T-helper 1 cell treated with Interleukin-12 subunit alpha and Interleukin-12 subunit beta and Interleukin-4 antibody, amounts not matched to agents 30 μg/mL and 1 μg/mL, for 36 hours (primary cell): Measurements from ENCODE around the gene POLE4.

Experiments used
- H3K27ac Mint-ChIP-seq: one replicate; pipeline ENCODE4 v1.8.0; 2021; ENCODE audit warnings: mild to moderate bottlenecking, mixed read lengths
- H3K27me3 Mint-ChIP-seq: one replicate; pipeline ENCODE4 v1.8.0; 2021; ENCODE audit warnings: low read depth, mixed read lengths
- H3K36me3 Mint-ChIP-seq: one replicate; pipeline ENCODE4 v1.8.0; 2021; ENCODE audit warnings: low read depth, mixed read lengths
- H3K4me1 Mint-ChIP-seq: one replicate; pipeline ENCODE4 v1.8.0; 2021; ENCODE audit warnings: low read depth, mixed read lengths
- H3K4me3 Mint-ChIP-seq: one replicate; pipeline ENCODE4 v1.8.0; 2021; ENCODE audit warnings: mild to moderate bottlenecking, moderate library complexity, mixed read lengths
- H3K9me3 Mint-ChIP-seq: one replicate; pipeline ENCODE4 v1.8.0; 2021; ENCODE audit warnings: mixed read lengths

The POLE4 gene, protein sequence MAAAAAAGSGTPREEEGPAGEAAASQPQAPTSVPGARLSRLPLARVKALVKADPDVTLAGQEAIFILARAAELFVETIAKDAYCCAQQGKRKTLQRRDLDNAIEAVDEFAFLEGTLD

DNA sequence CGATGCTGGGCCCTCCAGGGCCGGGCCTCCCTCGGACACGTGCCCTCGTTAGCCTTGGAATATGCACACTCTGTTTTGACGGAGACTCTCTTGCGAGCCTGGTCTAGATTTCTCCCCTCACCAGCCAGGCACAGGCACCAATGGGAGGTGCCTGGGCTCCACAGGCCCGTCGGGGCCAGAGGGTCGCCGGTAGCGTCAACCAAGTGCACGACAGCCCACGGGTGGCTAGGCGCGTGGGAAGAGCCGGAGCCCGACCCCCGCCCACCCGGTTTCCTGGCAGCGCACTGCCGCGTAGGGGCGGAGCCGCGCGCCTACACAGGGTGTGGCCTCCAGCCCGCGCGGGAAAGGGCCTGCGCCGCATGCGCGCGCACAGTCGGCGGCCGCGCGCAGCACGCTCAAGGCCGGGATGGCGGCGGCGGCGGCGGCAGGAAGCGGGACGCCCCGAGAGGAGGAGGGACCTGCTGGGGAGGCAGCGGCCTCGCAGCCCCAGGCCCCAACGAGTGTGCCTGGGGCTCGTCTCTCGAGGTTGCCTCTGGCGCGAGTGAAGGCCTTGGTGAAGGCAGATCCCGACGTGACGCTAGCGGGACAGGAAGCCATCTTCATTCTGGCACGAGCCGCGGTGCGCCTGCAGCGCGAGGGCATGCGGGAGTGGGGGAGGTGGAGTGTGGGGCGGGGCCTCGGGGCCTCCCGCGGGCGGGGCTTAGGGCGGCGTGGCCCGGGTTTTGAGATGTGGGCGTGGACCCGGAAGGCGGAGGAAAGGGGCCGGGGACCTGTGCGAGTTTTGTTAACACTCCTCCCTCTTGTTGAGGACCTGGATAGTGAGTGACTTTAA is at the start of gene POLE4:
TSS of gene POLE4 (plus strand) at position 370 of the 832 bp plus-strand sequence. CDS start at position 407, 37 bp downstream.
- H3K9me3 Mint-ChIP-seq = no peaks in the 10 kb centered on the region
- H3K4me3 Mint-ChIP-seq = peak within 1 kb of the TSS; percentile 82
- H3K36me3 Mint-ChIP-seq = peaks cover 42% of the 10 kb centered on the region
- H3K4me1 Mint-ChIP-seq = peaks cover 46% of the 10 kb centered on the region
- peak within 1 kb of the TSS; percentile 87 for H3K27ac Mint-ChIP-seq
- H3K27me3 Mint-ChIP-seq = no peaks in the 10 kb centered on the region

DNA sequence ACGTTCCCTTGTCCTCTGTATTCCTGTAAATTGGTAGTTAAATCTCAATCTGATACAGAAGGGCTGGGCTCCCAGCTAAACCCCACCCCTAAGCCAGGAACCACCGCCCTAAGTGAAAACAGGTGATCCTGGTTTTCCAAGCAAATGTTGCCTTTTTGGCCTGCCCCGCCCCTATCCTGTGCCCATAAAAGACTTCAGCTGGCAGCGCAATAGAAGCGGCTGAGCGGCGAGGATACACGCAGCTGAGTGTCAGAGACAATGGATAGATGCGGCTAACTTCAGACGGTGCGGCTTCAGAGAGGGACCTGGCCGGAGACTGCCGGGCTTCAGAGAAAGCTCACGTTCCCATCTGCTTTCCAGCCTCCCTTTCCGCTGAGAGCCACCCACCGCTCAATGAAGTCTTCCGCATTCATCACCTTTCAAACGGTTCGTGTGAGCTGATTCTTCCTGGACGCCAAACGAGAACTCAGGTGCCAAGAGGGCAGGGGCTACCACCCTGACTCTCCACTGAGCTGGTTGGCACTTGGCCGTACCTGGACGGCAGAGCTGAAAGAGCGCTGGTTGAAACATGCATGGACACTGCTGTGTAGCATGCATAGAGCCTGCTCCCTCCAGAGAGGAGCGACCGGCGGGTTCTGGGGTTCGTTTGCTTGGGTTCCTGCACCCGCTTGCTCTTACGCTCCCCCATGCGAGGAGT is 49.5 kb upstream of the POLE4 start:
- no peak overlapping the region for H3K4me3 Mint-ChIP-seq
- peaks cover 48% of the 10 kb centered on the region for H3K27me3 Mint-ChIP-seq
- no peaks in the 10 kb centered on the region for H3K9me3 Mint-ChIP-seq
- H3K4me1 Mint-ChIP-seq = peaks cover 3% of the 10 kb centered on the region
- H3K36me3 Mint-ChIP-seq = no peaks in the 10 kb centered on the region
- H3K27ac Mint-ChIP-seq = no peak overlapping the region

DNA sequence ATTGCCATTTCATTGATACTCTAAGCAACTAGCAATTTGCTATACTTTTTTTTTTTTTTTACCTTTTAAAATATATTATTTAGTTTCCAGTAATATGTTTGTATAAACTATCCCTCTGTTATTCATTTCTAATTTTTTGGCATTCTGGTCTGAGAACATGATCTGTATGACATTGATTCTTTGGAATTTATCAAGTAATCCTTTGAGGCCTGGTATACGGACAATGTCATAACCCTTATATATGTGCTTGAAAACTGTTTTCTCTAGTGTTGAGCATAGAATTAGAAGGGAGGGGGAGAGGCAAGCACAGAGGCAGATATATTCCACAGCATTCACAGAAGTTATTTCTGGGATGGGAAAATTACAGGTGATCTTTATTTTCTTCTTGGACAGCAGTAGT is 48.2 kb upstream of the POLE4 start:
- H3K4me3 Mint-ChIP-seq = no peak overlapping the region
- peaks cover 4% of the 10 kb centered on the region for H3K4me1 Mint-ChIP-seq
- H3K27me3 Mint-ChIP-seq = peaks cover 57% of the 10 kb centered on the region
- no peak overlapping the region for H3K27ac Mint-ChIP-seq
- no peaks in the 10 kb centered on the region for H3K36me3 Mint-ChIP-seq
- no peaks in the 10 kb centered on the region for H3K9me3 Mint-ChIP-seq

DNA sequence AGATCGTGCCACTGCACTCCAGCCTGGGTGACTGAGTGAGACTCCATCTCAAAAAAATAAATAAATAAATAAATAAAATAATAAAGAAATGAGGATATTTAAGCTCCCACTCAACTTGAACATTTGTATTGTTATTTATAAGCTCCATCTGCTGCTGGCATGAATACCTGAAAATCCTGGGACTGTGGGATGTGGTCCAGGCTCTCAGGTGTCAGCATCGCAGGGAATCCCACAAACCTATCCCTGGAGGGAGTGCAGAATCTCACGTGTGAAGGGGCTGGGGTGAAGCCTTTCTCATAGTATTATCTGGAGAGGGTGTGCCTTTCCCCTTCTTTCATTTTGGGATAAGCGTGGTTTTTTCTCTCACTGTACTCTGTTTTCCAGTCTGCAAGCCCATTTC is 47.4 kb upstream of the POLE4 start:
- Mint-ChIP-seq H3K4me3 (no peak overlapping the region), H3K4me1 (peaks cover 9% of the 10 kb centered on the region)

DNA sequence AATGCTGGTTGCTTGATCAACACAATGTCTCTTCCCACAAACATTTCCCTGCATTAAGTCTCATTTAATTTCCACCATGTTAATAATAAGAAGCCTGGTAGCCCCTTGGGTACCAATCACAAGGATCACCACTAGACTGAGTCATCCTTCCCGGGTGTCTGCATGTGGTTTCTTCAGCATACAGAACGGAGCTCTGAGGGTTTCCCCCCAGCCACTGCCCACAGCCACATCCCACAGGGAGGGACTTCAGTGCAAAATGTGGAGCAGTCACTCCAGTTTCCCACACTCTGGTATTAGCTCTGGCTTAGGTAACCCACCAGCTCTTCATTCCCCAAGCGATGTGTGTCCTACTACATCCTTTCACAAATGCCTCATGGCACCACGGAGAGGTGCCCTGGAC is 42.7 kb upstream of the POLE4 start:
- H3K27me3 Mint-ChIP-seq = peaks cover 60% of the 10 kb centered on the region
- H3K27ac Mint-ChIP-seq = no peak overlapping the region
- H3K9me3 Mint-ChIP-seq = no peaks in the 10 kb centered on the region
- H3K4me3 Mint-ChIP-seq = no peak overlapping the region
- H3K36me3 Mint-ChIP-seq = no peaks in the 10 kb centered on the region
- H3K4me1 Mint-ChIP-seq = peaks cover 8% of the 10 kb centered on the region

More for the DNA sequence above, 47.4 kb upstream of the POLE4 start:
- no peak overlapping the region for H3K27ac Mint-ChIP-seq
- H3K27me3 Mint-ChIP-seq = peaks cover 60% of the 10 kb centered on the region
- H3K36me3 Mint-ChIP-seq = no peaks in the 10 kb centered on the region
- H3K9me3 Mint-ChIP-seq = no peaks in the 10 kb centered on the region

DNA sequence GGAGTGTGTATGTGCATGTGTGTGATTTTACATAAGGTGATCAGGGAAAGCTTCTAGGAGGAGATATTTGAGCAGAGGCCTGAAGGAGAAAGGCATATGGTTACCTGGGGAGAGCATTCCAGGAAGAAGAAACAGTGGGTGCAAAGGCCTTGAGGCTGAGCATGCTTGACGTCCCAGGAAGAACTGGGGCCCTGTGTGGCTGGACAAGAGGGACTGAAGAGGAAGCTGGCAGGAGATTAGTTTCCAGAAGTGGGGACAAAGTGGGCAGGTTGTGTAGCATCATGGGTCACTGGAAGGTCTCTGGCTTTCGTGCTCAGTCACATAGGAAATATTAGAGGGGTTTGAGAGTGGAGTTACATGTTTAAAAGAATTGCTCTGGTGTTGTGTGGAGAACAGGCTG is 42.0 kb upstream of the POLE4 start:
- Mint-ChIP-seq H3K4me1 (peaks cover 8% of the 10 kb centered on the region), H3K9me3 (no peaks in the 10 kb centered on the region), H3K27me3 (peaks cover 57% of the 10 kb centered on the region), H3K36me3 (no peaks in the 10 kb centered on the region), H3K27ac (no peak overlapping the region), H3K4me3 (no peak overlapping the region)

DNA sequence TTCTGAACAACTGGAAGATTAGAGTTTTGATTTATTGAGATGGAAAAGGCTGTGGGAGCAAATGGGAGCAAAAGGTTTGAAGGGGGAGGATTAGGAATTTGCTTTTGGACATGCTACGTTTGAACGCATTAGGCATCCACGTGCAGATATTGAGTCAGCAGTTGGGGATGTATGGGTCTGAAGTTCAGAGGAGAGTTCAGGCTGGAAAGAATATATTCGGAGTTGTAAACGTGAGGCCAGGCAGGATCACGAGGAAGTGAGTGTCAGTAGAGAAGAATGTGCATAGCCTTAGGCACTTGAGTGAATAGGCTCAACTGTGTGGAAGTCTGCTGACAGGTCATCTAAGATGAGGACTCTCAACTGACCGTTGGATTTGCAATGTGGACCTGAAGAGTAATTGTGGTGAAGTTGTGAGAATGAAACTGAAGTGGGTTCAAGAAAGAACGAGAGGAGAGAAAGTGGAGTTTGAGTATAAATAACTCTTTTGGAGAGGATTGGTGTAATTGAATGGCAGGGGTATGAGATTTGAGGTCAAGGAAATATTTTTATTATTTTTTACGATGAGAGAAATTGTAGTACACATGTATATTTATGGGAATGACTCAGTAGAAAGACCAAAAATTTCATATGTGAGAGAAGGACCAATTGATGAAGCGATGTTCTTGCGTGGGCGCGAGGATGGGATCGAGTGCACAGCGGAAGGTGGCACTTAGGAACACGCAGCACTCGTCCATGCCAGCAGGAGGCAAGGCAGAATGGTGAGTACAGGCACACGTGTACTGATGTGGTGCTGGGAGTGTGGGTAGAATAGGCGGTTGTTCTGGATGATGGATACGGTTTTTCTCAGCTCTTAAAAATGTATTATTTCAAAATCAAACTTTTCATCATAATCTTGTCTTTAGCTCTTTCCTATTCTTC is 40.5 kb upstream of the POLE4 start:
- no peak overlapping the region for H3K27ac Mint-ChIP-seq
- no peaks in the 10 kb centered on the region for H3K9me3 Mint-ChIP-seq
- H3K4me3 Mint-ChIP-seq = no peak overlapping the region
- peaks cover 48% of the 10 kb centered on the region for H3K27me3 Mint-ChIP-seq
- peaks cover 8% of the 10 kb centered on the region for H3K4me1 Mint-ChIP-seq
- no peaks in the 10 kb centered on the region for H3K36me3 Mint-ChIP-seq

DNA sequence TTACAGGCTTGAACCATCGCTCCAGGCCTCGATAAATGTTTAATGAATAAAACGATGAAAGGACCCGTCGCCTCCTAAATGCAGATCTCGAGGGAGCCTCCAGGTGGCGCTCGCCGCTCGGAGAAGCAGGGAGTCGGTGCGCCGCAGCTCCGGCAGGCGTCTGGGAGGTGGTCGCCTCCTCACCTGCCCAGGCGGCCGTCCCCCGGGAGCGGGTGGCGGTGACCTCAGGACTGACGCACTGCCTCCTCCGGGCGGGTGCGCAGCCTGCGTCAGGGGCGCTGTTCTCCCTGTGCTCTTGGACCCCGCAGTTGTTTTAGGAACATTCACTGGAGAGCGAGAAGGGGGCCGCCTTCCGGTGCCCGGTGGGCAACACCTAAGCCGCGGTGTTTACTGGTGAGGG is 38.6 kb upstream of the POLE4 start:
- H3K27ac Mint-ChIP-seq = no peak overlapping the region
- H3K4me1 Mint-ChIP-seq = peaks cover 7% of the 10 kb centered on the region
- H3K9me3 Mint-ChIP-seq = no peaks in the 10 kb centered on the region
- no peak overlapping the region for H3K4me3 Mint-ChIP-seq
- peaks cover 34% of the 10 kb centered on the region for H3K27me3 Mint-ChIP-seq
- H3K36me3 Mint-ChIP-seq = no peaks in the 10 kb centered on the region

DNA sequence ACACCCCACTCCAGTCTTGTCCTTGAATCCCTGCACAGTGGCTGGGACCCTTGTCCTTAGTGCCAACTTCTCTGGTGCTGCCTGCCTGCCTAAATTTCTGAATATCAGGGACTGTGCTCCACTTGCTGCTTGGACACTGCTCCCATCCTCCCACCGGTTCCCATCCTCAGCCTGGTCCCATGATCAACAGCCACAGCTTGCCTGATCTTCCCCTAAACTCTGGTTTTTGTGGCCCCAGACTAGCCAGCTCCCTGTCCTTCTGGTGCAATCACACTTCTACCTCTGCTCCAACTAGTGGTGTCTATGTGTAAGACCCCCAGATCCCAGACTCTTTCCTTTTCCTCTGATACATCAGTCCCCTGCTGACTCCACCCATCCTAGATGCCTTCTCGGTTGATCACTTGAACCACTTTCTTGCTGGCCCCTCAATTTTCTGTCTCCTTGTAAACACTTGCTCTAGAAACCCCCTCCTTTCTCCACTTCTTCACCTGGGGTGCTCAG is 37.2 kb upstream of the POLE4 start:
- H3K9me3 Mint-ChIP-seq = no peaks in the 10 kb centered on the region

DNA sequence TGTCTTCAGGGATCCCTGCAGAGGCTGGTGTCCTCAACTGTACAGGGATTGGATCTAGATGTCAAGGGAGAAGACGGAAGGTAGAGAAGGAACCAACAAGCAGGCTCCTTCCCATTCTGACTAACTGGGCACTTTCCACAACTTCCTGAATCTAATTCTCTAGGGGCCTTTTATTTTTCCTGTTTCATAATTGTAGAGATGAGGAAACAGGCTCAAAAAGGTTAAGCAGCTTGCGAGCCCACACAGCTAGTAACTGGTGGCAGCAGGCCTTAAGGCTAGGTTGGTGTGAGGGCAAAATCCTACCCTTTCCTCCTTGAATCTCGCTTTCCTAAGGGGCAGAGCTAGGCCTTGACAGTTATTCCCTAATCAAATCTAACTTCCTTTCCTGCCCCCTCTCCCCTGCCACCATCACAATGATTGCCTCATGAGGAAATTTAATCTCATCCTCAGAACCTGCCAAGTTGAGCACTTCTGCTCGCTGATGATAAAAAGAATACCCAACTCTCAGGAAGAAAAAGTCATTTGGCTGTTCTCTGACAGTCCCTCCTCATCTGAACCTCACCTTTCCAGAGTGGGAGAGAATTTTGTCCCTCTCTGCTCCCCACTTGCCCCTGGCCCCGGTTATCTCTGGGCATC is 35.7 kb upstream of the POLE4 start:
- Mint-ChIP-seq H3K4me3 (no peak overlapping the region), H3K36me3 (no peaks in the 10 kb centered on the region), H3K9me3 (no peaks in the 10 kb centered on the region), H3K27me3 (peaks cover 18% of the 10 kb centered on the region), H3K4me1 (no peaks in the 10 kb centered on the region), H3K27ac (no peak overlapping the region)

More for the DNA sequence above, 37.2 kb upstream of the POLE4 start:
- Mint-ChIP-seq H3K27ac (no peak overlapping the region), H3K4me1 (peaks cover under 1% of the 10 kb centered on the region), H3K4me3 (no peak overlapping the region), H3K36me3 (no peaks in the 10 kb centered on the region), H3K27me3 (peaks cover 29% of the 10 kb centered on the region)

DNA sequence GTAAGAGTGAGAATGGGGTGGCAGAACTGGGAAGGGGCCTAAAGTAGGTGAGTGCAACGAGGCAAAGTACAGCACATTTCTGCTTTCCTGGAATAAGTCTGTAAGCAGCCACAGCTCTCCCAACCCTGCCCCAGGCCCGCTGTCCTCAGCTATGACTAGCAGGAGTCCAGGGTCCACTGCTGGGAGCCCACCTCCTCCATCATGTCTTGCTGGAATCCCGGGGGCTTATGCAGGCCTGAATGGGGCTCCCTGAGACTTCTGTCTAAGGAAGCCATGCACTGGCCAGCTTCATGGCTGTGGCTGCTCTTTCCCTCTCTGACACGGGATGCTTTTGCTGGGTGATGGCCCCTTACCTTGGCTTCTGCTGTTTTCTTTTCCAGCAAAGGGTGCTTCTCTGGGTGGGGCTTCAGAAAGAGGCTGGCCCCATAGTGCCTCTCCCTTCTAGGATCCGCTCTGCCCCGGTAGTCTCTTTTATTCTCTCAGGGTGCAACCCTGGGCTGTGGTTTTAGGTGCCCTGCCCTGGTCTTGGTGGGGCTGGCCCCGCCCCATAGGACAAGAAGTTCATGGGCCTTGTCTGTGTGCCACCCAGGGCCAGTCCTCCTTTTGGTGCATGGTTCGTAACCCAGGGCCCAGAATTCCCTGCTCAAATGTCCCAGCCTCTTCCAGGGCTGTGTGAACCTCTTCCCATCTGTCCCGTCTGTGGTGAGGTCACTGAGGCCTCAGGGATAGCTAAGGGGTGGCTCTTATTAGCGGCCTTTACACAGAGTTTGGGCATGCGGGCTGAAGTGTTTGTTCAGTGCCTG is 33.8 kb upstream of the POLE4 start:
- Mint-ChIP-seq H3K4me1 (no peaks in the 10 kb centered on the region), H3K4me3 (no peak overlapping the region), H3K27ac (no peak overlapping the region), H3K36me3 (peaks cover 6% of the 10 kb centered on the region), H3K9me3 (peaks cover 4% of the 10 kb centered on the region), H3K27me3 (peaks cover 4% of the 10 kb centered on the region)

DNA sequence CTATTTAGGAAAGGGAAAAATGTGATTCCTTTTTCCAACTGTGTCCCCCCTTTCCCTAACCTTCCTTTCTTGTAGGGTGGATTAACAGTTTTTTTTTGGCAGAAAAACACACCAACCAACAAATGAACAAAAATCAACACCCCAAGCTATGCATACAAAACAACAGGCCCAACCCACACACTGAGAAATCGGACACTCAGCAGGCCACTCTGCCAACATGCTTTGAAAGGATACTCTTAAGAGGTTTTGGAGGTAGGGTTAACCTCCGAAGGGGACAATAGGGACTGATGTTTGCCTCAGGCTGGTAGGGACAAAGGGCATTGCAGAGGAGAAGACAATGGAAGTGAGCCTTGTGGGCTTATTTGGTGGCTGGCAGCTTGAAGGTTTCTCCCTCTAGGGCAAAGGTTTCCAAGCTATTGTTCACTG is 33.1 kb upstream of the POLE4 start:
- H3K4me3 Mint-ChIP-seq = no peak overlapping the region
- H3K27ac Mint-ChIP-seq = no peak overlapping the region
- H3K4me1 Mint-ChIP-seq = no peaks in the 10 kb centered on the region
- peaks cover 3% of the 10 kb centered on the region for H3K27me3 Mint-ChIP-seq
- peaks cover 6% of the 10 kb centered on the region for H3K36me3 Mint-ChIP-seq
- H3K9me3 Mint-ChIP-seq = peaks cover 4% of the 10 kb centered on the region

DNA sequence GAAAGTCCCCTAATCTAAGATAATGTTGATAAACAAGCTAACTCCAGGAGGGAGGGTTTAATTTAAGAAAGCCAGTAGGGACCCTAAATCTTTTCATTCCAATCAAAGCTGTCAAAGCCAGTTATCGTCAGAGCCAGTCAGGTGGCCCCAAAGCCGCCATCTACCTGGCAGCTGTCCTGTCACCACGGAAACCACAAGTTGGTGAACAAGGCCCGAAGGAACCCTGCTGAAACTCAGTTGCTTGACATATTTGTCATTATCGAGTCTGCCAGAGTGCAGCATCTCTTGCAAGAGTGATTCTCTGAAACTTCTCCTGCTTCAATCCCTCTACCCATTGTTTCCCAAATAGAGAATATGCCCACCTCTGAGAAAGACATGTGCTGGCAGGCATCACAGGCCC is 30.8 kb upstream of the POLE4 start:
- H3K27me3 Mint-ChIP-seq = peaks cover 3% of the 10 kb centered on the region
- peaks cover 4% of the 10 kb centered on the region for H3K9me3 Mint-ChIP-seq
- no peak overlapping the region for H3K27ac Mint-ChIP-seq
- peaks cover 6% of the 10 kb centered on the region for H3K36me3 Mint-ChIP-seq
- no peak overlapping the region for H3K4me3 Mint-ChIP-seq
- no peaks in the 10 kb centered on the region for H3K4me1 Mint-ChIP-seq
